ENCODE data around the gene DDA1. TPM values are rescaled to one million over a fixed set of nuclear protein-coding genes. Genes with fewer than 3 reads are reported as not detected.

Gene DDA1
- total RNA-seq, 4 donors from 2014 or later: 13.2 to 58.5 (median 19.9) TPM

DNA sequence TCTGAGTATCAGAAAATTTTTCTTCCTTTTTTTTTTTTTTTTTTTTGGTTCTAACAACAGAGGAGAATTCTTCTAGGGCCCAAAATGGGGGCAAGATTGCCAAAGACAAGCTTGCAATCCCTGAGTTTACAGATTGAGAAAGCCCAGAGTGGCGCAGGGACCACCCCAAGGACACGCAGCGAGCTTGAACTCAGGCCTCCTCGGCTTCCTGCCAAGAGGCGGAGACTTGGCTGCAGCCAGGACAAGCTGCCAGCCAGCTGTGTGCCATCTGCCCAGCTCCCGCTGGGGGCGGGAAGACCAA, 4.2 kb upstream of the DDA1 start:
- H3K4me1 ChIP-seq: peaks cover 0 to 90% (median 39%) of the 10 kb centered on the region in 3 donors
- WGBS, 2 donors (ENCODE audit: low coverage in 1 of 2): no CpG with 5 or more reads among the region's 7 CpGs
- H3K9me3 ChIP-seq: no peaks in the 10 kb centered on the region
- peak overlapping the region in 1 of 2 donors; percentile 81 for H3K4me3 ChIP-seq
- H3K27me3 ChIP-seq: no peaks in the 10 kb centered on the region
- peak overlapping the region; percentile 7 to 94 (median 91) for H3K27ac ChIP-seq
- H3K36me3 ChIP-seq: peaks cover 0 to 14% of the 10 kb centered on the region in 2 donors
- TF ChIP-seq POLR2A (IDR thresholded peaks at IDR 0.05): no peak
- TF ChIP-seq EP300 (IDR thresholded peaks at IDR 0.05): no peak
- TF ChIP-seq, protein P1, sequence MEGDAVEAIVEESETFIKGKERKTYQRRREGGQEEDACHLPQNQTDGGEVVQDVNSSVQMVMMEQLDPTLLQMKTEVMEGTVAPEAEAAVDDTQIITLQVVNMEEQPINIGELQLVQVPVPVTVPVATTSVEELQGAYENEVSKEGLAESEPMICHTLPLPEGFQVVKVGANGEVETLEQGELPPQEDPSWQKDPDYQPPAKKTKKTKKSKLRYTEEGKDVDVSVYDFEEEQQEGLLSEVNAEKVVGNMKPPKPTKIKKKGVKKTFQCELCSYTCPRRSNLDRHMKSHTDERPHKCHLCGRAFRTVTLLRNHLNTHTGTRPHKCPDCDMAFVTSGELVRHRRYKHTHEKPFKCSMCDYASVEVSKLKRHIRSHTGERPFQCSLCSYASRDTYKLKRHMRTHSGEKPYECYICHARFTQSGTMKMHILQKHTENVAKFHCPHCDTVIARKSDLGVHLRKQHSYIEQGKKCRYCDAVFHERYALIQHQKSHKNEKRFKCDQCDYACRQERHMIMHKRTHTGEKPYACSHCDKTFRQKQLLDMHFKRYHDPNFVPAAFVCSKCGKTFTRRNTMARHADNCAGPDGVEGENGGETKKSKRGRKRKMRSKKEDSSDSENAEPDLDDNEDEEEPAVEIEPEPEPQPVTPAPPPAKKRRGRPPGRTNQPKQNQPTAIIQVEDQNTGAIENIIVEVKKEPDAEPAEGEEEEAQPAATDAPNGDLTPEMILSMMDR (IDR thresholded peaks at IDR 0.05): no peak
- TF ChIP-seq POLR2AphosphoS5 (IDR thresholded peaks at IDR 0.05): peak; percentile 97
- ATAC-seq: no peak

DNA sequence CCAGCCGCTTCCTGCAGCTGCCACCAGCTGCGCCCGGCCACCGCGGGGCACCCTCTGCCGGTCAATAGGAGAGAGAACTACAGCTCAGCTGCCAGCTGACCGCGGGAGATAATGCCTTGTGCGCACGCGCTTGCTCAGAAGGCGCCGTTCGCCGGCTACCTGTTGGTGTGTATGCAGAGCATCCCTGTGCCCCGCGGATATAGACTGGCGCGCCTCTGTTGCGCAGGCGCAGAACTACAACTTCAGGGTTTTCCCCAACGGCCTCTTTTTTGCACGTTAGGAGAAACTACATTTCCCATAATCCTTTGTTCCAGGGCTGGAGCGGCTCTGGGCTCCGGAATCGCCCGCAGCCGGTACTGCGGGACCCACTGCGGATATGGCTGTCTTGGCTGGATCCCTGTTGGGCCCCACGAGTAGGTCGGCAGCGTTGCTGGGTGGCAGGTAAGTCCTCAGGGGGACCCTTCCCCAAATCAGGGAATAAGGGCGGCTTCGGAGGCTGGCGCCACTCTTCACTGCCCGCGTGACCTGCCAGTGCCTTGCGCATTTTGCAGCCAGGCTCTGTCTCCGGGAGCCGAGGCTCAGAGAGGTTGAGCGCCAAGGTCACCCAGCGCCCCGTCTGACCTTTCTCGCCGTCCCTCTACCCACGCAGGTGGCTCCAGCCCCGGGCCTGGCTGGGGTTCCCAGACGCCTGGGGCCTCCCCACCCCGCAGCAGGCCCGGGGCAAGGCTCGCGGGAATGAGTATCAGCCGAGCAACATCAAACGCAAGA, 3.7 kb upstream of the DDA1 start, which contains the start of gene MRPL34:
TSS of gene MRPL34 (plus strand) at position 356 of the 768 bp plus-strand sequence. CDS start at position 377, 21 bp downstream.
- H3K36me3 ChIP-seq: peaks cover 0 to 8% of the 10 kb centered on the region in 2 donors
- no CpG with 5 or more reads among the region's 55 CpGs for WGBS, 2 donors (ENCODE audit: low coverage in 1 of 2)
- H3K4me3 ChIP-seq: peak within 1 kb of the TSS; percentile 53 to 81
- H3K9me3 ChIP-seq: no peaks in the 10 kb centered on the region
- peaks cover 0 to 90% (median 43%) of the 10 kb centered on the region in 3 donors for H3K4me1 ChIP-seq
- peak within 1 kb of the TSS; percentile 64 to 94 (median 91) for H3K27ac ChIP-seq
- ATAC-seq: peak; percentile 80
- peak in 1 of 2 donors; percentile 40 for TF ChIP-seq POLR2A (IDR thresholded peaks at IDR 0.05)
- TF ChIP-seq, protein P1 (IDR thresholded peaks at IDR 0.05): peak in 3 of 4 experiments; percentile 83 to 92 (median 91)
- no peak for TF ChIP-seq EP300 (IDR thresholded peaks at IDR 0.05)
- H3K27me3 ChIP-seq: no peaks in the 10 kb centered on the region

DNA sequence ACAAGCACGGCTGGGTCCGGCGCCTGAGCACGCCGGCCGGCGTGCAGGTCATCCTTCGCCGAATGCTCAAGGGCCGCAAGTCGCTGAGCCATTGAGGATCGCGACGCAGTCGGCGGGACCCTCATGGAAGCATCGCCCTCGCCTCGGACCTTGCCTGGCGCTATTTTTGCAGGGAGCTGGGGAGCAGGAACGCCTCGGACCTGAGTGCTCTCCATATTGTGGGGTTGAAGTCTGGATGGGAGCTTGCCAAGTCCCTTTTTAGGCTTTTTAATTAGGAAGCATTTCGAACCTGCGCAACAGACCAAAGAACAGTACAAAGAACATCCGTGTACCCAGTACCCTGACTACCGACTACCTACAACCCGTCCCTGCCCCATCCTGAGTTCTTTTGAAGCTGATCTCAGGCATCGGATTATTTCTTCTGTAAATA, 3.1 kb upstream of the DDA1 start:
- Histone ChIP-seq H3K36me3 (peaks cover 0 to 3% of the 10 kb centered on the region in 2 donors), H3K9me3 (no peaks in the 10 kb centered on the region), H3K27ac (peak overlapping the region; percentile 64 to 94 (median 91)), H3K4me3 (peak overlapping the region; percentile 53 to 81), H3K4me1 (peaks cover 0 to 90% (median 43%) of the 10 kb centered on the region in 3 donors), H3K27me3 (no peaks in the 10 kb centered on the region)
- no peak for TF ChIP-seq POLR2AphosphoS5 (IDR thresholded peaks at IDR 0.05)
- no peak for TF ChIP-seq EP300 (IDR thresholded peaks at IDR 0.05)
- no peak for ATAC-seq
- 14 to 21% methylated on average over 6 of the region's 28 CpGs for WGBS, 2 donors (ENCODE audit: low coverage in 1 of 2)

DNA sequence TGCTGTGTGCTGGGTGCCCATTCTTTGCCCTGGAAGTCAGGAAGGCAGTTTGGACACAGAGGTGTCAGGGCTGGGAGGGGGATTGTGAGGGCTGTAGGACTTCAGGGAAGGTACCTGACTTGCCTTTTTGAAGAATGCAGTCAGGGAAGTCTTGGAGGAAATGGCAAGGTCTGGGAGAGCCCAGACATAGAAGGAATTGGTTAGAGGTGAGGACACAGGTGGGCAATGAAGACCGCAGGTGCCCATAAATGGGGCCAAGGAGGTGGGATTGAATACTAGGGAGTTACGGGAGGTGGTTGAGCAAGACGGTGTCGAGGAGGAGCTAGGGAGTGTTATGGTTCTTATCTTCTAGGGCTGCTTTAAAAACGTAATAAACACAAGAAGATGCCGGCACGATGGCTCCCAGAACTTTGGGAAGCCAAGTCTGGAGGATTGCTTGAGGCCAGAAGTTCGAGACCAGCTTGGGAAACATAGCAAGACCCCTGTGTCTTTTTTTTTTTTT, 1.4 kb upstream of the DDA1 start:
- Histone ChIP-seq H3K27me3 (no peaks in the 10 kb centered on the region), H3K36me3 (peaks cover 0 to 17% of the 10 kb centered on the region in 2 donors), H3K27ac (peak overlapping the region in 3 of 4 donors; percentile 15 to 92 (median 90)), H3K9me3 (no peaks in the 10 kb centered on the region), H3K4me3 (no peak overlapping the region), H3K4me1 (peaks cover 0 to 90% (median 34%) of the 10 kb centered on the region in 3 donors)
- TF ChIP-seq, protein P1 (IDR thresholded peaks at IDR 0.05): no peak
- no peak for TF ChIP-seq POLR2A (IDR thresholded peaks at IDR 0.05)
- no peak for TF ChIP-seq POLR2AphosphoS5 (IDR thresholded peaks at IDR 0.05)
- no peak for TF ChIP-seq EP300 (IDR thresholded peaks at IDR 0.05)
- ATAC-seq: no peak
- 80 to 87% methylated on average over 8 of the region's 8 CpGs for WGBS, 2 donors (ENCODE audit: low coverage in 1 of 2)

DNA sequence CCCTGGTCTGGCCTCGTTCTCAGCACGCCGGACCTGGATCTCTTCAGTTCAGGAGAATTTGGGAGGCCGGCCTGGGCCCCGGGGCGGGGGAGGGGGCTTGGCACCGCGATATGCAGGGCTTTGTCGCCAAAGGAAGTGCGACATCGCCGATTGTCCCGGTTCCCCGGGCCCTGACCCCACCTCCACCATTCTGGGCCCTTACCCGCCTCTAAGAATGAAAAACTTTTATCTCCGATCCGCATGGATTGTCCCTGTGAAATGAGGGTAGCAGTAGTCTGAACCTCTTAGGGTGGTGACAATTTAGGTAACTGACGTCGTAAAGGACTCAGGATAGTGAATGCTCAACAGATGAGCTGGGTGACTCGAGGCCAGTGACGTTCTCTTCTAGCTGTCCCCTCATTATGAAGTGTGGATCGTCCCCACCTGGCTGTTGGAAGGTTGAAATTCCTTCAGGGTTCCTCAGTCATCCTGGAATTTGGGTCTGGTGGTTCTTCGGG, 650 bp downstream of the DDA1 start:
- Histone ChIP-seq H3K4me1 (peaks cover 0 to 70% (median 20%) of the 10 kb centered on the region in 3 donors), H3K9me3 (no peaks in the 10 kb centered on the region), H3K4me3 (peak overlapping the region; percentile 80 to 92), H3K27me3 (no peaks in the 10 kb centered on the region), H3K27ac (peak overlapping the region; percentile 44 to 85 (median 84)), H3K36me3 (peaks cover 0 to 35% of the 10 kb centered on the region in 2 donors)
- ATAC-seq: no peak
- 4% methylated on average over 4 of the region's 23 CpGs; no CpG with 5 or more reads in 1 of the 2 donors for WGBS, 2 donors (ENCODE audit: low coverage in 1 of 2)
- TF ChIP-seq POLR2AphosphoS5 (IDR thresholded peaks at IDR 0.05) (no peak), EP300 (IDR thresholded peaks at IDR 0.05) (no peak), POLR2A (IDR thresholded peaks at IDR 0.05) (no peak)
- TF ChIP-seq, protein P1 (IDR thresholded peaks at IDR 0.05): no peak
